ENCODE measurements around the gene AGXT. TPM values are rescaled to one million over a fixed set of nuclear protein-coding genes. Genes with fewer than 3 reads are reported as not detected.
A peak's percentile ranks its signal among the peaks of the same experiment; 100 is the strongest.

Gene AGXT
- total and polyA plus RNA-seq, 2 of the 8 experiments (the other 6 are each of a cell fraction or from before 2014, with no cell fraction given), result 0.03 TPM; not detected in 1

GRCh38 chr2:240832921-240833494 lies 35.6 kb upstream of the AGXT start:
- FAIRE-seq, result no peak
- WGBS, 2 experiments (ENCODE audit: extremely low coverage in 1 of 2, insufficient coverage in 1 of 2, insufficient read length in 1 of 2, insufficient replicate concordance in 2 of 2, low coverage in 1 of 2, low lambda C conversion rate in 2 of 2, missing lambda C conversion rate in 1 of 2), result 90% methylated on average over 13 of the region's 13 CpGs; no CpG with 5 or more reads in 1 of the 2 experiments
- POLR2A ChIA-PET (ENCODE audit: partially characterized antibody), result interaction anchor here (1.0 to 1.9 kb wide), 3 partner anchors 11 to 13 kb away, joined by 3 to 10 read pairs (median 6); partner anchors contain the start of gene KIF1A
- TF ChIP-seq POU5F1 (IDR thresholded peaks at IDR 0.05; ENCODE audit: low read depth, low read length) (no peak), GABPA (IDR thresholded peaks at IDR 0.05; ENCODE audit: borderline replicate concordance, insufficient read depth, low read length) (no peak), RNF2 (IDR thresholded peaks at IDR 0.05; ENCODE audit: borderline replicate concordance, low read depth, low read length, missing control alignments, poor library complexity, severe bottlenecking) (no peak), POLR2A (IDR thresholded peaks at IDR 0.05; ENCODE audit: control extremely low read depth in 1 of 2, low read depth in 2 of 2, low read length in 2 of 2) (no peak), SP1 (IDR thresholded peaks at IDR 0.05; ENCODE audit: low read depth, low read length) (no peak), NRF1 (IDR thresholded peaks at IDR 0.05; ENCODE audit: low read depth, low read length) (no peak), JUN (IDR thresholded peaks at IDR 0.05; ENCODE audit: low read depth, low read length) (no peak), USF2 (IDR thresholded peaks at IDR 0.05; ENCODE audit: low read length) (no peak), HDAC6 (IDR thresholded peaks at IDR 0.05; ENCODE audit: low read depth, low read length) (no peak), RFX5 (IDR thresholded peaks at IDR 0.05; ENCODE audit: borderline replicate concordance, low read depth, low read length) (no peak), BACH1 (IDR thresholded peaks at IDR 0.05; ENCODE audit: low read length) (no peak), CREB1 (IDR thresholded peaks at IDR 0.05) (no peak), CBX8 (IDR thresholded peaks at IDR 0.05; ENCODE audit: borderline replicate concordance, low read depth, low read length) (no peak)

More at GRCh38 chr2:240832921-240833494, 35.6 kb upstream of the AGXT start:
- H2BK5ac ChIP-seq (ENCODE audit: low read depth, low read length), result no peak overlapping the region
- no peak overlapping the region for H3K27ac ChIP-seq (ENCODE audit: low read depth, low read length)
- H3K56ac ChIP-seq (replicated peaks; ENCODE audit: insufficient read length, low read depth, low read length), result no peak overlapping the region
- no peak overlapping the region for H2BK120ac ChIP-seq (replicated peaks; ENCODE audit: low read depth, low read length)
- no peak overlapping the region for H3K4ac ChIP-seq (replicated peaks; ENCODE audit: insufficient read length, low read depth, low read length)
- H2BK15ac ChIP-seq (ENCODE audit: low read length), result no peak overlapping the region
- no peak for DNase-seq (ENCODE audit: low read depth in 1 of 2, low spot score in 2 of 2)
- H3K18ac ChIP-seq (ENCODE audit: extremely low read depth, low read length), result no peak overlapping the region
- peaks cover 0 to 17% (median 12%) of the 10 kb centered on the region in 4 experiments; a peak in 5 of 7 replicates for H3K27me3 ChIP-seq (replicated peaks in 1 of 4; ENCODE audit: control insufficient read depth in 3 of 4, extremely low read depth in 1 of 4, insufficient read depth in 3 of 4, low read length in 3 of 4)
- no peak overlapping the region for H3K4me3 ChIP-seq (ENCODE audit: extremely low read depth in 1 of 4, insufficient read depth in 2 of 4, low read depth in 3 of 4, low read length in 4 of 4)
- CTCF ChIA-PET (ENCODE audit: partially characterized antibody), result interaction anchor here (0.8 to 1.3 kb wide), 3 partner anchors 8 to 34 kb away, joined by 3 to 6 read pairs (median 5); no protein-coding TSS in a partner anchor
- peaks cover 6% of the 10 kb centered on the region; the same call in 1 of the 2 replicates for H3K23me2 ChIP-seq (ENCODE audit: low read depth, low read length)
- no peak overlapping the region for H2AFZ ChIP-seq (ENCODE audit: low read length)
- no peak overlapping the region for H3K23ac ChIP-seq (ENCODE audit: insufficient read length)
- no peak overlapping the region for H3K4me2 ChIP-seq (ENCODE audit: insufficient read depth in 1 of 2, low read depth in 2 of 2, low read length in 2 of 2)
- H3K9me3 ChIP-seq (ENCODE audit: insufficient read depth in 2 of 2, low read depth in 1 of 2, low read length in 1 of 2), result no peaks in the 10 kb centered on the region
- no peaks in the 10 kb centered on the region for H3K79me2 ChIP-seq (ENCODE audit: control insufficient read depth in 1 of 2, insufficient read depth in 2 of 2, low read length in 2 of 2)
- H4K8ac ChIP-seq (ENCODE audit: extremely low read depth, insufficient read depth, low read length), result no peak overlapping the region
- no peaks in the 10 kb centered on the region for H3K79me1 ChIP-seq (ENCODE audit: low read depth, low read length)
- H4K5ac ChIP-seq (ENCODE audit: insufficient read length, low read depth, low read length), result no peak overlapping the region
- no peak overlapping the region for H2AK5ac ChIP-seq (ENCODE audit: low read depth, low read length)
- H3K36me3 ChIP-seq (ENCODE audit: control insufficient read depth in 2 of 4, insufficient read depth in 4 of 4, low read length in 3 of 4), result no peaks in the 10 kb centered on the region
- H4K91ac ChIP-seq (replicated peaks; ENCODE audit: insufficient read length, low read length), result no peak overlapping the region
- H2BK12ac ChIP-seq (ENCODE audit: low read depth, low read length), result no peak overlapping the region
- peaks cover 0 to 5% of the 10 kb centered on the region in 2 experiments for H4K20me1 ChIP-seq (replicated peaks in 1 of 2; ENCODE audit: control insufficient read depth in 1 of 2, insufficient read depth in 2 of 2, low read length in 2 of 2)
- H3K14ac ChIP-seq (ENCODE audit: insufficient read length), result no peak overlapping the region
- H3K9ac ChIP-seq (replicated peaks in 1 of 4; ENCODE audit: extremely low read depth in 1 of 4, low read depth in 3 of 4, low read length in 3 of 4), result 0 out of 7 replicates have a peak overlapping the region, but pooled peaks of 1 of the 4 experiments have one; percentile 15
- no peak overlapping the region for H2BK20ac ChIP-seq (ENCODE audit: low read length)
- H3K4me1 ChIP-seq (replicated peaks in 1 of 4; ENCODE audit: control insufficient read depth in 3 of 4, insufficient read depth in 4 of 4, low read length in 3 of 4), result peaks cover 0 to 2% (median 0%) of the 10 kb centered on the region in 4 experiments; a peak in 1 of 7 replicates

Data from H1 (cell line).